GM18861 (cell line): ENCODE results near the gene CDH3.

ENCODE experiments used
- ATAC-seq: cut with Tn5 transposase; IDR thresholded peaks from one replicate; pipeline ENCODE4 v1.9.1; 2021; ENCODE audit not compliant: unreplicated experiment

Gene CDH3

DNA sequence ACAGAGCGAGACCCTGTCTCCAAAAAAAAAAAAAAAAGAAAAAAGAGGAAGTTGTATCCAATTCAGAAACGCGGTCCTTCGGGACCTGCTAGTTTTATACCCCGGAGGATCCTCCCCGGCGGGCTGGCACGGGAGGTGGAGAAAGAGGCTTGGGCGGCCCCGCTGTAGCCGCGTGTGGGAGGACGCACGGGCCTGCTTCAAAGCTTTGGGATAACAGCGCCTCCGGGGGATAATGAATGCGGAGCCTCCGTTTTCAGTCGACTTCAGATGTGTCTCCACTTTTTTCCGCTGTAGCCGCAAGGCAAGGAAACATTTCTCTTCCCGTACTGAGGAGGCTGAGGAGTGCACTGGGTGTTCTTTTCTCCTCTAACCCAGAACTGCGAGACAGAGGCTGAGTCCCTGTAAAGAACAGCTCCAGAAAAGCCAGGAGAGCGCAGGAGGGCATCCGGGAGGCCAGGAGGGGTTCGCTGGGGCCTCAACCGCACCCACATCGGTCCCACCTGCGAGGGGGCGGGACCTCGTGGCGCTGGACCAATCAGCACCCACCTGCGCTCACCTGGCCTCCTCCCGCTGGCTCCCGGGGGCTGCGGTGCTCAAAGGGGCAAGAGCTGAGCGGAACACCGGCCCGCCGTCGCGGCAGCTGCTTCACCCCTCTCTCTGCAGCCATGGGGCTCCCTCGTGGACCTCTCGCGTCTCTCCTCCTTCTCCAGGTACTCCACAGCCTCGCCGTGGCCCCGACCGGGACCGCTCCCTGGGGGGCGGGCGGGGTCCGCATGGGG lies at the start of gene CDH3:
TSS of gene CDH3 (plus strand) at position 596 of the 779 bp plus-strand sequence. CDS start at position 666, 70 bp downstream.
- ATAC-seq = no peak

DNA sequence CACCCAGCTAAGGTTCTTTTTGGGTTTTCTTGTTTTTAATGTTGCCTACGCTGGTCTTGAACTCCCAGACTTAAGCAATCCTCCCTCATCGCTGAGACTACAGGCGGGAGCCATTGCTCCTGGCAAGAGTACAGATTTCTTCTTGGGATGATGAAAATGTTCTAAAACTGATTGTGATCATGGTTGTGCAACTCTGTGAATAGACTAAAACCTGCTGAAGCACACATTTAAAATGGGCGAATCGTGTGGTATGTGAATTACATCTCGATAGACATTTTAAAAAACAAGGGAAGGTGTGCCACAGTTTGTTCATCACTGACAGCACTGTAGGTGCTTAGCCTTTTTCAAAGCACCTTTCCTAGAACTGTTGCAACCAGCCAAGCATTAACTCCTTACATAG lies 48.8 kb upstream of the CDH3 start:
- ATAC-seq = no peak

DNA sequence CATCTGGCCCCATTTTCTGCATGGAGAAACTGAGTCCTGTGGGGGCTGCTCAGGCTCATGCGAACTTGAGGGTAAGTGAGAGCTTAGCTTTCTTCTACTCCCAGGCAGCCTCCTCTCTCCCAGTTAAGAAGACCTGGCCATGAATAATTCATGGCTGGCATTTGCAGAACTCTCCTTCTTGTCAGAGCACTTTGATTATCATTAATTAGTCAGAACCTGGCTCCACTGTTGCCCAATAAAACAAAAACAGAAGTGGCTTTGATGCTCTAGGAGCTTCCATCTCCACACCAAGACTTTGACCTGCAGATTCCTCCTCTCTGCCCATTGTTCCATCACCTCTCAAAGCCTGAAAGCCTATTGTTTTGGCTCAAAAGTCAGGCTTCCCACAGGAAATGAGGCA lies 45.5 kb upstream of the CDH3 start:
- no peak for ATAC-seq

DNA sequence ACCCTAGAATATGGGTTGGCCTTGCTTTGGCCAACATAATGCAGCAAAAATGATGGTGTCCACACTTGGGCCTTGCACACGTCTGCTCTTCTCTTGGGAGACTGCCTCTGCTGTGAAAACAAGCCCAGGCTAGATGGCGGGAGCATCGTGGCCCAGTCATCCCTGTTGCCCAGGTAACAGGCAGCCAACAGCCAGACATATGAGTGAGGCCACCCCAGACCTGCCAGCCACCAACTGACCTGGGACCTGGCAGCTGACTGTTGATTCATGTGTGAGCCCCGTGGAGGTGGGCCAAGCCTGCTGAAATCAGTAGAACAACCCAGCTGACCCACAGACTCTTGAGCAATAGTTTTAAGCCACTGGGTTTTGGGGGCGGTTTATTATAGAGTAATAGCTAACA lies 39.4 kb upstream of the CDH3 start:
- no peak for ATAC-seq

DNA sequence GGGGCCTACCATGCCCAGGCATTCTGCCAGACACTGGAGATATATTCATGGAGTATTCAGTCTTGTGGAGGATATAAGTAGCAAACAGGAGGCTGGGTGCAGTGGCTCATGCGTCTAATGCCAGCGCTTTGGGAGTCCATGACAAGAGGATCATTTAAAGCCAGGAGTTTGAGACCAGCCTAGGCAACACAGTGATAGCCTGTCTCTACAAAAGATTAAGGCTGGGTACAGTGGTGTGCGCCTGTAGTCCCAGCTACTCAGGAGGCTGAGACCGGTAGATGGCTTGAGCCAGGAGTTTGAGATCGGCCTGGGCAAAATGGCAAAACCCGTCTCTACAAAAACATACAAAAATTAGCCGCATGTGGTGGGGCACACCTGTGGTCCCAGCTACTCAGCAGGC lies 37.7 kb upstream of the CDH3 start:
- no peak for ATAC-seq

DNA sequence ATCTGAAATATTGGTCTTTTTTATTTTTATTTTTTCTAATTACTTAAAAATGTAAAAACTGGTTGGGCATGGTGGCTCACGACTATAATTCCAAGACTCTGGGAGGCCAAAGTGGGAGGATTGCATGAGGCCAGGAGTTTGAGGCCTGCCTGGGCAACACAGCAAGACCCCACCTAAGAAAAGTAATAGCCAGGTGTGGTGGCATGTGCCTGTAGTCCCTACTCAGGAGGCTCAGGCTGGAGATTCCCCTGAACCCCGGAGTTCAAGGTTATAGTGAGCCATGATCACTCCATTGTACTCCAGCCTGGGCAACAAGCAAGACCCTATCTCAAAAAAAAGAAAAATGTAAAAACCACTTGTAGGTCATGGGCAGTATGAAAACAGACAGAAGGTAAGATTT lies 36.8 kb upstream of the CDH3 start:
- ATAC-seq = no peak

DNA sequence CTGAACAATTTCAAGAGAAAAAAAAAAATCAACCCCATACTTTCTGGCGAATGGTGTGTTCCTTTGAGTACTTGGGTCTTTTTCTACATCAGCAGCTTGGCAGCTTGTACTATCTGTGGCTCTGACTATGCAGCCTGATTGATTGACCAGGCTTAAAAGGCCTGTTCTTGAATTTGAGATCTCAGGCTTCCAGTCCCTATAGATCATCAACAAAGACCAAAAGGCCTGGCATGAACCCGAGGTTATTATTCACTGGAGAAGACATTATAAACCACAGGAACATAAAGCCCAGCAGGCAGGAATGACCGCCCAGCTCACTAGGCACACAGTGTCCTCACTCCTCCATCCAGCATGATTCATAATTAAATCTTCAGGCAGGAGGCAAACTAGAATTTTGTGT lies 32.1 kb upstream of the CDH3 start:
- ATAC-seq = no peak

DNA sequence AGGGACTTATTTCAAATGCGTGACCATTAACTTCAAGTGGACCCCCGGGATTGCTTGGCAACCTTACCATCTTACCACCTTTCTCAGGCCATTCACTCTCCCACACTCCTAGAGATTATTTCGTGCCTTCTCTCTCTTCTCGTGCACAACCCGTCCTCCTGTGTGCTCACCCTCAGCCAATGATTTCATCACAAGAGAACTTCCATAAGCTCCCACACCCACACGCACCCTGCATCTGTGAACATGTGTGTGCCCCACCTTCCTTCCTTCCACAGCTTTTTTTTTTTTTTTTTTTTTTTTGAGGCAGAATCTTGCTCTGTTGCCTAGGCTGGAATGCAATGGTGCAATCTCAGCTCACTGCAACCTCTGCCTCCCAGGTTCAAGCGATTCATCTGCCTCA lies 27.4 kb upstream of the CDH3 start:
- ATAC-seq = no peak

DNA sequence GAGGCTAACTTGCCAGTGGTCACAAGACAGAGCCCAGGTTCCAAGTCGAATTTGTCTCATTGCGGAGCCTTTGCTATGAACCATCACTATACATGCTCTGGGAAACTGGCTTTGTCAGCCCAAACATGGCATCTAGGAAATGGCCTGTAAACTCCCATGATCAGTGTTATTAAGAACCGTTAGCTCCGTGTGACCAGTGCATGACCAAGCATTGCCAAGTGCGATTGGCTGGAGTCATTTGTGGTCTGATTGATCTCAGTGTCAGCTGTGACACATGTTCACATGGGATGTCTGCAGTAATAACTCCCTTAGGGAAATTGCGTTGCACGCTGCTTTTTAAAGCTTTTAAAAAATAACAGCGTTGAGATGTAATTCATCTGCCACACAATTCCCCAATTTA lies 18.6 kb upstream of the CDH3 start:
- ATAC-seq = no peak

DNA sequence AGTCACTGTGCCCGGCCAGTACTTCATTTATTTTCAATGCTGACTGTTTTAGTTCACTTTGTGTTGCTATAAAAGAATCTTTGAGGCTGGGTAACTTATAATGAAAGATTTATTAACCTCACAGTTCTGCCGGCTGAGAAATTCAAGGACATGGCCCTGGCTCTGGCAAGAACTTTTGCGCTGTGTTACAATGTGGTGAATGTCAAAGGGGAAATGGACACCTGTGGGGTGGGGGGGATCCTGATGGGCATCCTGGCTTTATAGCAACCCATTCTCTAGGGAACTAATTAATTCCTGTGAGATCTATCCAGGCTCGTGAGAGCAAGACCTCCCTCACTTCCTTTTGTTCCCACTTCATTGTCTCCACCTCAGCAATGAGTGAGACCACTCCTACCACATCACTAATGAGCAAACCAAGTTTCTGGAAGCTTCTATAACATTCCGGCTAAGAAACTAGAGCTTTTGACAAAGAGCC lies 17.1 kb upstream of the CDH3 start:
- no peak for ATAC-seq

DNA sequence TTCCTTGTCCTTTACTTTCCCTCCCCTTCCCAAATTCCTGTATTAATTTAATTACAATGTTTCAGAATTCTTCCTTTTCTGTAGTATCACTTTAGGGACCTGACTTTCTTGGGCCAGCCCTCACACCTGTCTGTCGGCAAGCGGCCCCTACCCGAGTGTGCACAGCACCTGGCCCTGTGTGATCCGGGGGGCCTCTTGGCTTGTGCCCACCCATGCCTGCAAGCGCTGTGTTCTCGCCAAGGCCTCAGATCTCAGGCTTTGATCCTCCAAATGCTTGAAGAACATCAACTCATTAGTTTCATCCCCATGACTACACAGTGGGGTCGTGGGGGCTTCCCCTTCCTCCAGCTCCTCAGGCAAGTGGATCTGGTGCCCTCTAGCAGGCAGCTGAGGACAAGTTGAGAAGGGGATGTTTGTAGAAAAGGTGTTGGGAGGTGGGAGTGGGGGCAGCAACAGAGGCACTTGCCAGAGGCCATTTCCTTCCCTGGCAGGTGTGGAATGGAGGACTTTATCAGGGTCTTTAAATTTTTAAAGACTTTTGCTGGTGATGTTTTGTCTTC lies 15.7 kb upstream of the CDH3 start:
- ATAC-seq = no peak

DNA sequence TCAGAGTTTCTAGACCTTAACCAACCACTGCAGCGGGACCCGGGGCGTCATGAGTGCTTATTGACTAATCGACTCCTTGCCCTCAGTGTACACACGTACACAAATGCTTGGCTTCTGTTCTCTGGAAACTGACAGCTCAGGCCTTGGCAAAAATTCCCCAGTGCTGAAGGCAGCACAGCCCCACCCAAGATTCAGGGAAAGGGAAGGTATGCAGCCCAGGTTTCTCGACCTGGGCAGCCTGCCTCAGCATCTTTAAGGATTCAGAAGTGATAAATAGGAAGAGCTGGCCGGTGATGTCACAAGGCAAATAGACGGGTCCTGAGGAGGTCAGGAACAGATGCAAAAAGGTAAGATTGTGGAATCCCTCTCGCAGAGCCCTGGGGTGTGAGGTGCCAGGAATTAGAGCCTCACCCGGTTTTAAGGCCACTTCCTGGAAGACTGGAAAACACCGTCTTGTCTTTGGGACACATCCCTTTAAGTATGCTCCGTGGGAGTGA lies 9.0 kb upstream of the CDH3 start:
- ATAC-seq = no peak

DNA sequence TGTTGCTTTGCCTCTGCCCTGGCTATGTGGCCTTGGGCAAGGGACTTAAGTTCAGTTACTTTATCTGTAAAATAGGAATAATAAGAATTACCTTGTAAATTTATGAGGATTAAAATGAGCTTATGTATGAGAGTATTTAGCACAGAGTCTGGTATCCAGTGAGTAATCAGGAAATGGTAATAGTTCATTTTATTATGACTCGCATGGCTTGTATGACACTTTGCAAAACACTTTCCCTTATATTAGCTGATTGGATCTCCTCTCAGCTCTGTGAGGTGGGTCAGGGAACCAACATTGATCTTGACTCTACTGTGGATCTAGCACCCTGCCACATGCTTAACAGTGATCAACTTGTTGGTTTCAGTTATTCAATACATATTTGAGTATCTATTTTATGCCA lies 8.3 kb upstream of the CDH3 start:
- no peak for ATAC-seq

DNA sequence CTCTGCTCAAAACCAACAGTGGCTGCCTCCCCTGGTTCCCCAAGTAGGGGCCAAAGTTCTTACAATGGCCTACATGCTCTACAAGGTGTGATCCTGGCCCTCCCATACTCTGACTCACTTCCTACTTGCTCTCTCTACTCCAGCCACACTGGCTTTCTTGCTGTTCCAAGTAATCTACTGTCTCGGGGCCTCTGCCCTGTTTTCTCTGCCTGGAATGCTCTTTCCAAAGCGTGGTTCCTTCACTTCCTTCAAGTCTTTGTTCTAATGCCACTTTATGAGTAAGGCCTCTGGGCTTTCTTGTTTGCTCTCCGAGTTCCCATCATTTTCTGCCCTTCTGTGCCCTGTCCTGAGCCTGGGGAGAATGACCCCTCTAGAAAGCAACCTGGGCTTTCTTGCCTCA lies 4.1 kb upstream of the CDH3 start:
- ATAC-seq = no peak

DNA sequence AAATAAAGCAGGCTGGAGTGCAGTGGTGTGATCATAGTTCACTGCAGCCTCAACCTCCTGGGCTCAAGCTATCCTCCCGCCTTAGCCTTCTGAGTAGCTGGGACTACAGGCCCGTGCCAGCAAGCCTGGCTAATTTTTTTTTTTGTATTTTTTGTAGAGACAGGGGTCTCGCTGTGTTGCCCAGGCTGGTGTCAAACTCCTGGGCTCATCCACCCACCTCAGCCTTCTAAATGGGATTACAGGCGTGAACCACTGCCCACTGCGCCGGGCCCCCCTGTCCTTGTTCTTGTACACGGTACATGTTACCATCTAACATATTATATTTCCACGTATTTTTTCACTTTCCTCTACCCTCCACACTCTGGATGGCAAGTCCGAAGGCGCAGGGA lies 3.1 kb upstream of the CDH3 start:
- ATAC-seq = no peak

DNA sequence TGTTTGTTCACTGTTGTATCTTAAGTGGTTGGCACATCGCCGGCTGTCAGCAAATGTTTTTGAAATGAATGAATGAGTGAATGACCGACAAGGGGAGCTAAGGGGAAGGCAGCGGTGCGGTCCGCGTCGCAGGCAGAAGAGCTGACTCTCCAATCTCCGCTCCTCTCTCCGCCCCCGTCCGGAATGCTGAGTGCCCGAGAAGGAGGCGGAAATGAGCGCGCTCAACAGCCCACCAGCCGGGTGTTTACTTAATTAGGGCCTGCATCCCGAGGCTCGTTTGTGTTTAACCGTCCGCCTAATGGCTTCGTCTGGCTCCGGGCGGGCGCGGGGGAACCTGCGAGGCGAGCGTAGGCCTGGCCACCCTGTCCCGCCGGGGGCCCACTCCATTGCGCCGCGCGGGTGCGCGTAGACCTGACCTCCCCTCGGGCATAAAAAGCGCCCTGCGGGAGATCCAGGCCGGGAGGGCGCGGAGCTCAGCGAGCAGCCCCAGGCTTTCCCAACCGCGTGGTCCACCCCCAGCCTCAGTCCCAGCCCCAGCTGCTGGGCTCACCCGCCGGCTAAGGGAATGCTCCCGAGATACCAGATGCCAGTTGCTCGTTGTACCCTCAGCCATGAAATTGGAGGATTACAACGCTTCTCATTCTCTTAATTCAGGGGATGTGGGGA lies 2.5 kb upstream of the CDH3 start:
- ATAC-seq = no peak

DNA sequence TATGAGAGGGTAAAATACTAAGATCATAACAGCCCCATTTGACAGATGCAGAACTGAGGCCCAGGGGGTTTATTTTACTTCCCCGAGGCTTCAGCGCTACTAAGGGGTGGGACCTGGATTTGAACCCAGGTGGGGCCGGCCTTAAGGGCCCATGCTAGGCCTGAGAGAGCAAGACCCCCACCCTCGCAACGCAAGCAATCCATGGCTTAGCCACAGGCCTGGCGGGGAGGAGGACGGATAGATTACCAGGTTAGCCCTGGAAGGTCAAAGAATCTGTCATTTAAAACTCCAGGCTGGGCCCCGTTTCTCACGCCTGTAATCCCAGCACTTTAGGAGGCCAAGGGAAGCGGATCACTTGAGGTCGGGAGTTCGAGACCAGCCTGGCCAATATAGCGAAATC lies 1.9 kb upstream of the CDH3 start:
- no peak for ATAC-seq

DNA sequence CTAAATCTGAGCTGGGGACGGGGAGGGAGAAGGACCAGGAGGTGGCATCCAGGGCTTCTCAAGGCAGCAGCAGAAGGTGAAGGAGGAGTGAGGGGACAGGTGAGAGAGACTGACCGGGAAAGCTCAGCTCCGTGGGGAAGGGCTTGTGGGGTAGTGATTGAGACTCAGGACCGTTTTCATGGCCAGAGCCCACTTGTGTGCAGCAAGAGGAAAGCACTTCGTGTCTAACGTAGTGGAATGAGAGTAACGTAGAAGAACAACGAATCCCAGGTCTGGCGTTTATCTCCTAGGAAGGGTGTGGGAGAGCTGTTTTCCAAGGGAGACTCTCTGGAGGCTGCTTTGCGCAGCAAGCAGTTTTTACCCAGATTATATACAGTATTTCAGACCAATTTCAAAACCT lies 1.3 kb upstream of the CDH3 start:
- no peak for ATAC-seq

DNA sequence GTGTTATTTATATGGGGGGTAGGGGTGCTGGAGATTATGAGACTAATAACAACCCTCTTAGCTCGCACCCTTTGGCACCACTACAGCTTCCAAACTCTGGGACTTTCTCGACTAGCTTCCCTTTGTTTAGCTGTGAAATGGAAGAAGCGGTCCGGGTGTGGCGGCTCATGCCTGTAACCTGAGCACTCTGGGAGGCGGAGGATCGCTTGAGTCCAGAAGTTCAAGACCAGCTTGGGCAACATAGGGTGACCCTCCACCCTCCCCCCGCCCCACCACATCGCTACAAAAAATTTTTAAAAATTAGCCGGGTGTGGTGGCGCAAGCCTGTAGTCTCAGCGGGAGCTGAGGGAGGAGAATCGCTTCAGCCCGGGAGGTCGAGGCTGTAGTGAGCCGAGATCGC lies 814 bp upstream of the CDH3 start:
- no peak for ATAC-seq

DNA sequence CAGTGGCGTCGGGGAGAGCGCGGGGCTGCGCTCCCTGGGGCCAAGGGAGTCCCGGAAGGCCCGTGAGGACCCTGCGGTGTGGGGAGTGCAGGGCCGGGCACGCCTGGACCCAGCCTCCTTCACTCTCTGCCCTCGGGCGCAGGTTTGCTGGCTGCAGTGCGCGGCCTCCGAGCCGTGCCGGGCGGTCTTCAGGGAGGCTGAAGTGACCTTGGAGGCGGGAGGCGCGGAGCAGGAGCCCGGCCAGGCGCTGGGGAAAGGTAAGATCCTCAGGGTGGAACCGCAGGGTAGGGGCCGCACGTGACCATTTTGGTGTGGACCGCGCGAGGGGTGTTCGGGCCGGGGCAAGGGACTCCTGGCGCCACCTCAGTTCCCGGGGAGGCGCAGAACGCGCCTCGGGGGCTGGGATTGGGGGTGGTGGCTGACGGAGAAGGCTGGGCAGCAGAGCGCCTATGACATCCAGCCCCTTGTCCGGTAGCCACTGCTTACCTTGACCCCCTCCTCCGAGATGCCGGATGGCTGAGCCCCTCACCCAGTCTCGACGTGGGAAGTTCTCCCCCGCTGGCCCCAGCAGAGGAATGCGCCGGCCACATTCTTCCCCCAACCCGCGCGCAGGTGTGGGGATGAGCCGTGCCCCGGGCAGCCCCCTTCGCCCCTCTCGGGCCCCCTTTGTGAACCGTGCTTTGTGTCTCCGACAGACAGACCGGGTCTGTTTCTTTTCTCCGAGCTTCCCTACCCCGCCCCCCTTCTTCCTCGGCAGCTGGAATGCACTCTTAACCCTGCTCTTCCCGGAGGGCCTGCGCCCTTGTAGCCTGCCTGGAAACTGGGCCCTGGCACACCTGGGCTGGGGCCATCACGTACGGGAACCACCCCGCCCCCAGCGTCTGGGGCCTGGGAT lies 631 bp downstream of the CDH3 start:
- no peak for ATAC-seq

DNA sequence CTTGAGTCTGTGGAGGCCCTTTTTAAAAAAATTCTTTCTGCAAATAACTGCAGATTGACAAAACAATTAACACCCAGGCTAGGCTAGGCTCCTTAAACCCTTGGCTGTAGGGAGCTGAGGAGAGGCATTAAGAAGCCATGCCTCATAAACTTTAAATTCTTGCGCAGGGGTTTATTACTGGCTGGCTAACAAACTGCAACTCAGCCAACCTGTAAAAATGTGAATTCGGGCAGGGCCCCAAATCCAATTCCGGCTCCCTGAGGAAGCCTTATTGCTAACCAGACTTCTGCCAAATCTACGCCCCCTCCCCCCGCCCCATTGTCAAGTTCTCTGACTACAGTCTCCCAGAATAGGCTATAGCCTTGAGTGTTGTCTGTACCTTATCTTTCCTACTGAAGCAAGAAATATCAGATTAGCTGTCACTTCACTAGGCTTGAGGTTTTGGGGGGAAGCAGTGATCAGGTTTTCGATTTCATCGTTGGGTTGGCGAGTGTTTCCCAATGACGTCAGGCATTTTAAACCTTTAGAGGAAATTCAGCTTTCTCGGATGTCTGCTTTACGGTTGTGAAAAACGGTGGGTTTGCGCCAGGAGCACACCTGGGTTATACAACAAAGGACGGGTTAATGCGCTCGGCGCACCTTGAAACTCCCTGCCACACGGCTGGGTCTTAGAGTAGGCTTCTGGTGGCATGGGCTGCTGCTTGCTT lies 2.0 kb downstream of the CDH3 start:
- no peak for ATAC-seq
